ENCODE measurements around the gene DUSP1. TPM values are rescaled to one million over a fixed set of nuclear protein-coding genes. Genes with fewer than 3 reads are reported as not detected.

The DUSP1 gene
- total and polyA plus RNA-seq, 2 of the 4 experiments (the other 2 are of a cell fraction) = 304 to 467 TPM

GRCh38 chr5:172723508-172723907, 47.5 kb downstream of the DUSP1 start:
- dilution Hi-C loops (cut with HindIII; ENCODE audit: low sequenced_read_pairs, unreplicated experiment) = no loop called here
- WGBS, 2 experiments (ENCODE audit: extremely low coverage in 2 of 2, insufficient read length in 1 of 2) = 67% methylated on average over 1 of the region's 2 CpGs; no CpG with 5 or more reads in 1 of the 2 experiments

More at GRCh38 chr5:172723508-172723907, 47.5 kb downstream of the DUSP1 start:
- H3K4ac ChIP-seq (ENCODE audit: low read depth, low read length) = no peak overlapping the region
- no peak overlapping the region for H4K5ac ChIP-seq (ENCODE audit: low read depth, low read length)
- peaks cover 5% of the 10 kb centered on the region for H3K4me1 ChIP-seq (ENCODE audit: control insufficient read depth, insufficient read depth, low read length)
- H2AK9ac ChIP-seq (replicated peaks; ENCODE audit: low read depth, low read length, poor library complexity) = no peak overlapping the region
- no peak overlapping the region for H3K18ac ChIP-seq (ENCODE audit: low read depth, low read length)
- no peaks in the 10 kb centered on the region for H3K9me1 ChIP-seq (ENCODE audit: insufficient read depth, low read length)
- no peaks in the 10 kb centered on the region for H3K36me3 ChIP-seq (ENCODE audit: control insufficient read depth, insufficient read depth, low read length)
- H3K4me3 ChIP-seq (ENCODE audit: insufficient read depth, low read depth, low read length) = no peak overlapping the region
- no peaks in the 10 kb centered on the region for H3K9me3 ChIP-seq (ENCODE audit: control insufficient read depth, insufficient read depth, low read length)
- no peak overlapping the region for H2BK5ac ChIP-seq (ENCODE audit: low read depth, low read length, poor library complexity, severe bottlenecking)
- no peak overlapping the region for H2BK20ac ChIP-seq (ENCODE audit: low read depth, low read length)
- no TSS peak for BruUV-seq (replicated peaks)
- H3K14ac ChIP-seq (replicated peaks; ENCODE audit: low read depth, low read length) = no peak overlapping the region
- H3K23ac ChIP-seq (ENCODE audit: low read depth, low read length) = no peak overlapping the region
- ChIA-PET CTCF (interaction anchor here (1.8 kb wide), 1 partner anchor 9 kb away, joined by 7 read pairs; no protein-coding TSS in a partner anchor), POLR2A (ENCODE audit: unreplicated experiment) (interaction anchor here (0.6 kb wide), 1 partner anchor 48 kb away, joined by 3 read pairs; no protein-coding TSS in a partner anchor)
- H3K4me2 ChIP-seq (ENCODE audit: low read depth, low read length) = no peak overlapping the region
- no peak overlapping the region for H2AK5ac ChIP-seq (ENCODE audit: low read depth, low read length)
- peaks cover 5% of the 10 kb centered on the region; the same call in 1 of the 2 replicates for H3K27me3 ChIP-seq (ENCODE audit: control insufficient read depth, insufficient read depth, low read length)
- no peak overlapping the region for H4K8ac ChIP-seq (ENCODE audit: low read depth in 2 of 2, low read length in 2 of 2)
- no peak overlapping the region for H2BK15ac ChIP-seq (ENCODE audit: low read depth, low read length)
- no peaks in the 10 kb centered on the region for H4K20me1 ChIP-seq (ENCODE audit: insufficient read depth, low read length)
- intact Hi-C loops (cut with micrococcal nuclease) = no loop called here
- no peak overlapping the region for H3K9ac ChIP-seq (ENCODE audit: low read depth, low read length)
- no peak overlapping the region for H2BK120ac ChIP-seq (ENCODE audit: low read depth, low read length)
- no peak overlapping the region for H2AFZ ChIP-seq (replicated peaks; ENCODE audit: low read length, poor library complexity)
- in situ Hi-C loops (cut with MboI; ENCODE audit: low sequenced_read_pairs) = loop anchor here (25.0 kb wide), 1 partner anchor 864 kb away; no protein-coding TSS in a partner anchor
- no peak overlapping the region for H4K91ac ChIP-seq (ENCODE audit: insufficient read depth, low read depth, low read length)
- no peak for ATAC-seq (ENCODE audit: low read depth)
- TF ChIP-seq POLR2A (IDR thresholded peaks at IDR 0.05; ENCODE audit: low read depth, low read length) (no peak), MXI1 (IDR thresholded peaks at IDR 0.05; ENCODE audit: borderline replicate concordance, low read depth, low read length) (no peak)
- no peak overlapping the region for H3K27ac ChIP-seq (ENCODE audit: insufficient read depth, low read length)
- H3K79me1 ChIP-seq (ENCODE audit: low read depth in 1 of 2, low read length in 2 of 2) = no peaks in the 10 kb centered on the region
- DNase-seq = no peak
- H3K56ac ChIP-seq (ENCODE audit: extremely low read depth, insufficient read depth, low read length) = no peak overlapping the region
